ENCODE data around the gene RDH13.

Gene RDH13

GRCh38 chr19:55098716-55099556 is 36.0 kb upstream of the RDH13 start:
- H3K27ac ChIP-seq (ENCODE audit: low read length) = no peak overlapping the region
- peaks cover 0 to 4% of the 10 kb centered on the region in 2 donors for H3K4me1 ChIP-seq (ENCODE audit: control insufficient read depth in 1 of 2, insufficient read depth in 2 of 2, low read length in 2 of 2)
- peaks cover 0 to 3% of the 10 kb centered on the region in 2 donors for H3K9me3 ChIP-seq (ENCODE audit: control insufficient read depth in 1 of 2, low read length in 2 of 2)
- peaks cover 28 to 62% of the 10 kb centered on the region in 2 donors for H3K36me3 ChIP-seq (ENCODE audit: control insufficient read depth in 1 of 2, insufficient read depth in 2 of 2, low read length in 2 of 2)
- no peak overlapping the region for H3K4me3 ChIP-seq (ENCODE audit: low read depth in 1 of 2, low read length in 2 of 2)
- H3K27me3 ChIP-seq (ENCODE audit: low read depth, low read length) = no peaks in the 10 kb centered on the region

GRCh38 chr19:55097864-55098715 is 35.1 kb upstream of the RDH13 start:
- no peaks in the 10 kb centered on the region for H3K9me3 ChIP-seq (ENCODE audit: control insufficient read depth in 1 of 2, low read length in 2 of 2)
- no peak overlapping the region for H3K27ac ChIP-seq (ENCODE audit: low read length)
- no peak overlapping the region for H3K4me3 ChIP-seq (ENCODE audit: low read depth in 1 of 2, low read length in 2 of 2)
- no peaks in the 10 kb centered on the region for H3K27me3 ChIP-seq (ENCODE audit: low read depth, low read length)
- H3K4me1 ChIP-seq (ENCODE audit: control insufficient read depth in 1 of 2, insufficient read depth in 2 of 2, low read length in 2 of 2) = peaks cover 0 to 4% of the 10 kb centered on the region in 2 donors
- H3K36me3 ChIP-seq (ENCODE audit: control insufficient read depth in 1 of 2, insufficient read depth in 2 of 2, low read length in 2 of 2) = peaks cover 22 to 57% of the 10 kb centered on the region in 2 donors

GRCh38 chr19:55096061-55096701 is 33.2 kb upstream of the RDH13 start:
- Histone ChIP-seq H3K36me3 (ENCODE audit: control insufficient read depth in 1 of 2, insufficient read depth in 2 of 2, low read length in 2 of 2) (peaks cover 15 to 59% of the 10 kb centered on the region in 2 donors), H3K4me1 (ENCODE audit: control insufficient read depth in 1 of 2, insufficient read depth in 2 of 2, low read length in 2 of 2) (peaks cover 0 to 4% of the 10 kb centered on the region in 2 donors), H3K27ac (ENCODE audit: low read length) (no peak overlapping the region), H3K27me3 (ENCODE audit: low read depth, low read length) (no peaks in the 10 kb centered on the region), H3K9me3 (ENCODE audit: control insufficient read depth in 1 of 2, low read length in 2 of 2) (no peaks in the 10 kb centered on the region), H3K4me3 (ENCODE audit: low read depth in 1 of 2, low read length in 2 of 2) (no peak overlapping the region)

DNA sequence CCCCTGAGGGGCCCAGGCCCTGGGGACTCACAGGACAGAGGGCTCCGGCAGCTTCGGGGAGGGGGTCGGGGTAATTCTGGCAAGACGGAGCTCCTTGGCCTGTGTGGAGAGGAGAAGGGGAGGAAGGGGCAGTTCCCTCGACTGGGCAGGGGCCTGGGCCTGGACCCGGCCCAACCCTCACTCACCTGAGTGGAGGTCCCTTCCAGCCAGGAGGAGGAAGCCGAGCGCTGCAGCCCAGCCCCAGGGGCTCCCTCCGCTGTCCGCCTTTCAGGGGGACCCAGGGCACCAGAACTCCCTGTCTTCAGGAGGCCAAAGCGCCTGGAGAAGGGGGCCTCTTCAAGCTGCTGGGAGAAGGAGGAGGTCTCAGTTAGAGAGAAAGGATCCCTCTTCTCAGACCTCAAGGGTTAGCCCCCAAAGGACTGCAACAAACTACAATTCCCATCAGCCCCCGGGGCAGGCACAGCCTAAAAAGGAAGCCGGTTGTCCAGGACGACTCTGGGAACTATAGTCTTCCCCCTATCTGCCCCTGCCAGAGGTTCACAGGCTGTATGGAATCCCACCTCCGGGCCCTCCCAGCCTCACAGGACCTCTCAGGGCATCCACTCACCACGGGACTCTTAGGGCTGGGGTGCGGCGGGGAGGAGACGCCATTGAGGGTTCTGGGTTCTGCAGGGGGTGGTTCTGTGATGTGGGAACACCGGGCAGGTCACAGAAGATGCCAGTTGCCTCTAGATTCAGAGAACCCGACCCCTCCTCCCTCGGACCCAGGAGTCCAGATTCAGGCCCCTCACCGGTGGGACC is 32.5 kb upstream of the RDH13 start:
- Histone ChIP-seq H3K27ac (ENCODE audit: low read length) (no peak overlapping the region), H3K4me3 (ENCODE audit: low read depth in 1 of 2, low read length in 2 of 2) (no peak overlapping the region), H3K4me1 (ENCODE audit: control insufficient read depth in 1 of 2, insufficient read depth in 2 of 2, low read length in 2 of 2) (peaks cover 0 to 4% of the 10 kb centered on the region in 2 donors), H3K9me3 (ENCODE audit: control insufficient read depth in 1 of 2, low read length in 2 of 2) (no peaks in the 10 kb centered on the region), H3K27me3 (ENCODE audit: low read depth, low read length) (no peaks in the 10 kb centered on the region), H3K36me3 (ENCODE audit: control insufficient read depth in 1 of 2, insufficient read depth in 2 of 2, low read length in 2 of 2) (peaks cover 22 to 61% of the 10 kb centered on the region in 2 donors)

GRCh38 chr19:55094456-55095259 is 31.7 kb upstream of the RDH13 start:
- Histone ChIP-seq H3K27ac (ENCODE audit: low read length) (no peak overlapping the region), H3K36me3 (ENCODE audit: control insufficient read depth in 1 of 2, insufficient read depth in 2 of 2, low read length in 2 of 2) (peaks cover 24 to 62% of the 10 kb centered on the region in 2 donors)

DNA sequence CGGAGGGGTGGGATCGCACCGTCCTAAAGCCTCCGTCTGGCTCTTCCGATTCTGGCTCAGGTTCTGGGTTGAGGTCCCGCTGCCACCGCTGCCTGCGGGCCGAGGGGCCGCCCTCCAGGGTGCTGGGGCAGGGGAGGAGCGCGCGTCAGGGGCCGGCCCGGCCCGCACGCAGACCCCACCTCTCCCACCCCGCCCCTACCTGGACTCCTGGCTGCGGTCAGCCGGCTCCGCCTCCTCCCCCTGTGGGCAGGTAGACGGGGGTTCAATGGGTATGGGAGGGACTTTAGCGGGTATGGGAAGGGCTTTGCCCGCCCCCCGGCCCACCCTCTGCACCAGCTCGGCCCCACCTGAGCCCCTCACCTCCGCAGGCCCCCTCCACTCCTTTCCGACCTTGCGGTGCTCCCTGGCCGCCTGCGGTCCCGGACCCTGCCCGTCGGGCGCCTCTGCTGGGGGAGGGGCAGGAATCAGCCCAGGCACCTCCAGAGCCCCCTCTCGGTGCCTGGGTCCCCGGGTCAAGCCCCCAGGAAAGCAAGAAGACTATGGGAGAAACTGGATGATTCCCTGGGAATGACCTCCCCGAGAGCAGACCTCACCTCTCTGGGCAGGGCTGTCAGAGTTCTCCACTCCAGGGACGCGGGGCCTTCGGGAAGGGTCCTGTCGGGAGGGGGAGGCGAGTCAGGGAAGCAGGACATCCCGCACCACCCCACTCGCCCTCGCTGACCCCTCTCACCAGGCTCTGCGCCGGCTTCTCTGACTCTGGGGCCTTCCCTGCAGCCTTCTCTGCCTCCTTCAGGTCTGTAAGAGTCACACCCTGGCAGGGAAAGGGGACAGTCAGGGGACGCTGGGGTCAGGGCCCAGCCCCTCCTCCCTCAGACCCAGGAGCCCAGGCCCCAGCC is 29.7 kb upstream of the RDH13 start:
- H3K27me3 ChIP-seq (ENCODE audit: low read depth, low read length) = peaks cover 4% of the 10 kb centered on the region
- H3K27ac ChIP-seq (ENCODE audit: low read length) = no peak overlapping the region
- H3K36me3 ChIP-seq (ENCODE audit: control insufficient read depth in 1 of 2, insufficient read depth in 2 of 2, low read length in 2 of 2) = peaks cover 19 to 46% of the 10 kb centered on the region in 2 donors
- H3K4me3 ChIP-seq (ENCODE audit: low read depth in 1 of 2, low read length in 2 of 2) = no peak overlapping the region
- peaks cover 0 to 15% of the 10 kb centered on the region in 2 donors for H3K4me1 ChIP-seq (ENCODE audit: control insufficient read depth in 1 of 2, insufficient read depth in 2 of 2, low read length in 2 of 2)
- no peaks in the 10 kb centered on the region for H3K9me3 ChIP-seq (ENCODE audit: control insufficient read depth in 1 of 2, low read length in 2 of 2)

More at GRCh38 chr19:55094456-55095259, 31.7 kb upstream of the RDH13 start:
- no peak overlapping the region for H3K4me3 ChIP-seq (ENCODE audit: low read depth in 1 of 2, low read length in 2 of 2)
- no peaks in the 10 kb centered on the region for H3K9me3 ChIP-seq (ENCODE audit: control insufficient read depth in 1 of 2, low read length in 2 of 2)
- peaks cover 0 to 3% of the 10 kb centered on the region in 2 donors for H3K4me1 ChIP-seq (ENCODE audit: control insufficient read depth in 1 of 2, insufficient read depth in 2 of 2, low read length in 2 of 2)
- H3K27me3 ChIP-seq (ENCODE audit: low read depth, low read length) = no peaks in the 10 kb centered on the region

- Histone ChIP-seq H3K27me3 (ENCODE audit: low read depth, low read length) (peaks cover 6% of the 10 kb centered on the region), H3K36me3 (ENCODE audit: control insufficient read depth in 1 of 2, insufficient read depth in 2 of 2, low read length in 2 of 2) (peaks cover 19 to 46% of the 10 kb centered on the region in 2 donors), H3K27ac (ENCODE audit: low read length) (no peak overlapping the region), H3K4me3 (ENCODE audit: low read depth in 1 of 2, low read length in 2 of 2) (no peak overlapping the region), H3K4me1 (ENCODE audit: control insufficient read depth in 1 of 2, insufficient read depth in 2 of 2, low read length in 2 of 2) (peaks cover 0 to 23% of the 10 kb centered on the region in 2 donors), H3K9me3 (ENCODE audit: control insufficient read depth in 1 of 2, low read length in 2 of 2) (no peaks in the 10 kb centered on the region)
Measured at GRCh38 chr19:55091955-55092354, 29.0 kb upstream of the RDH13 start.

DNA sequence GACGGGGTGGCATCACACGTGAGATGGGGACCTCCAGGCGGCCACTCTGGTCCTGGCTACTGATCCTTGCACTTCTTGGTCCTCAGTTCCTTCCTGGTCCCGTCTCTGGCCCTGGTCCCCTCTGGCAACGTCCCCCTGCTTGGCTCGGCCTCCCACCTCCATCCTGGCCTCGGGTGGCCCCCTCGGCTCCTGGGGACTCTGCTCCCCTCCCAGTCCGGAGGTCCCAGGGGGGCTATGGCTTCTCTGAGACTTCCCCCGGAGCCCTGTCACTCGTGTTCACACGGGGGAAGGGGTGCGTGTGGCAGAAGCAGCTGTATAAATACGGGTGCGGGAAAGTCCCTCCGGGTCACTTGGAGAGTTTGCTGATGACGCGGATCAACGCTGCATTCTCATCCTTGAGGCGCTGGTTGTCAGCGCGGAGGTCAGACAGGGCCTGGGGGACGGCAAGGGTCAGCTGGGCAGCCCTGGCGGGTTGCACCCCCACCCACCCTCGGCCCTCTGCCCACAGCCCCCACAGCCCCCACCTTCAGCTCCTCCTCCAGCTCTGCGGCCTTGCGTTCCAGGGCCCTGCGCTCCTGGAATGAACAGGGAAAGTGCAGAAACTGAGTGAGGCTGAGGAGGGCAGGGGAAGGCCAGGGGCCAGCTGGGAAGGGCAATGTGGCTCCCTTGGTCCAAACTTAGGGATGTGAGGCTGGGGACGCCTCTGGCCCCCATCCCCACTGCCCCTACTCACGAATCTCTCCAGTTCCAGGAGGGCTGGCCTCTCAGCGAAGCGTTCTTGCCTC is 28.4 kb upstream of the RDH13 start:
- Histone ChIP-seq H3K36me3 (ENCODE audit: control insufficient read depth in 1 of 2, insufficient read depth in 2 of 2, low read length in 2 of 2) (peaks cover 19 to 46% of the 10 kb centered on the region in 2 donors), H3K9me3 (ENCODE audit: control insufficient read depth in 1 of 2, low read length in 2 of 2) (no peaks in the 10 kb centered on the region), H3K4me3 (ENCODE audit: low read depth in 1 of 2, low read length in 2 of 2) (no peak overlapping the region), H3K27me3 (ENCODE audit: low read depth, low read length) (peaks cover 6% of the 10 kb centered on the region), H3K27ac (ENCODE audit: low read length) (no peak overlapping the region), H3K4me1 (ENCODE audit: control insufficient read depth in 1 of 2, insufficient read depth in 2 of 2, low read length in 2 of 2) (peaks cover 0 to 29% of the 10 kb centered on the region in 2 donors)

GRCh38 chr19:55090564-55090963 is 27.6 kb upstream of the RDH13 start:
- Histone ChIP-seq H3K9me3 (ENCODE audit: control insufficient read depth in 1 of 2, low read length in 2 of 2) (no peaks in the 10 kb centered on the region), H3K4me1 (ENCODE audit: control insufficient read depth in 1 of 2, insufficient read depth in 2 of 2, low read length in 2 of 2) (peaks cover 0 to 33% of the 10 kb centered on the region in 2 donors), H3K4me3 (ENCODE audit: low read depth in 1 of 2, low read length in 2 of 2) (no peak overlapping the region), H3K27ac (ENCODE audit: low read length) (no peak overlapping the region), H3K27me3 (ENCODE audit: low read depth, low read length) (peaks cover 6% of the 10 kb centered on the region), H3K36me3 (ENCODE audit: control insufficient read depth in 1 of 2, insufficient read depth in 2 of 2, low read length in 2 of 2) (peaks cover 19 to 43% of the 10 kb centered on the region in 2 donors)
